ENCODE data around the gene RDH13. TPM values are rescaled to one million over a fixed set of nuclear protein-coding genes. Genes with fewer than 3 reads are reported as not detected.

Gene RDH13
- total RNA-seq, 1 experiment from 2014 or later: 39.5 TPM

GRCh38 chr19:55087542-55087901 lies 24.6 kb upstream of the RDH13 start (continued):
- TF ChIP-seq PRDM15 (CRISPR knock-in tag; IDR thresholded peaks at IDR 0.05): peak; percentile 89
- TF ChIP-seq CREM (CRISPR knock-in tag; IDR thresholded peaks at IDR 0.05): no peak
- TF ChIP-seq KAT7 (CRISPR knock-in tag; IDR thresholded peaks at IDR 0.05; ENCODE audit: borderline replicate concordance): no peak
- TF ChIP-seq ZBTB43 (CRISPR knock-in tag; IDR thresholded peaks at IDR 0.05): 0 out of 2 replicates have a peak, but pooled peaks have one; percentile 4
- TF ChIP-seq CTCF (IDR thresholded peaks at IDR 0.05): no peak
- TF ChIP-seq ATF1 (CRISPR knock-in tag; IDR thresholded peaks at IDR 0.05): no peak

- ATAC-seq: peak; percentile 76
- TF ChIP-seq ZMAT4 (CRISPR knock-in tag; IDR thresholded peaks at IDR 0.05) (no peak), MYBL2 (CRISPR knock-in tag; IDR thresholded peaks at IDR 0.05) (no peak), CREB1 (CRISPR knock-in tag; IDR thresholded peaks at IDR 0.05) (no peak), E2F5 (CRISPR knock-in tag; IDR thresholded peaks at IDR 0.05) (no peak), ZNF317 (CRISPR knock-in tag; IDR thresholded peaks at IDR 0.05; ENCODE audit: borderline replicate concordance, low read depth) (no peak), PRDM15 (CRISPR knock-in tag; IDR thresholded peaks at IDR 0.05) (peak; percentile 11), ZNF232 (CRISPR knock-in tag; IDR thresholded peaks at IDR 0.05) (0 out of 2 replicates have a peak, but pooled peaks have one; percentile 54), ATF1 (CRISPR knock-in tag; IDR thresholded peaks at IDR 0.05) (no peak), HMGXB4 (CRISPR knock-in tag; IDR thresholded peaks at IDR 0.05) (peak; percentile 19; the same call in 1 of the 2 replicates), ERG (CRISPR knock-in tag; IDR thresholded peaks at IDR 0.05) (no peak), GTF2I (CRISPR knock-in tag; conservative IDR thresholded peaks at IDR 0.05) (no peak), FOXP4 (CRISPR knock-in tag; IDR thresholded peaks at IDR 0.05) (no peak)
Observed at GRCh38 chr19:55086730-55087541, 24.0 kb upstream of the RDH13 start.

More at GRCh38 chr19:55086730-55087541, 24.0 kb upstream of the RDH13 start:
- ChIA-PET CTCF (interaction anchor here (0.7 to 3.6 kb wide), 14 partner anchors 9 to 614 kb away, joined by 3 to 46 read pairs (median 6); partner anchors contain the start of genes CDC42EP5, DNAAF3 and RDH13), POLR2A (interaction anchor here (0.5 to 1.9 kb wide), 10 partner anchors 19 to 877 kb away, joined by 3 to 8 read pairs (median 4); partner anchors contain the start of gene RDH13)
- peak overlapping the region; percentile 88 for H3K4me3 Mint-ChIP-seq
- H3K4me1 Mint-ChIP-seq: peaks cover 53% of the 10 kb centered on the region
- H3K9me3 Mint-ChIP-seq: no peaks in the 10 kb centered on the region
- H3K27ac Mint-ChIP-seq: peak overlapping the region; percentile 51
- peaks cover 53% of the 10 kb centered on the region for H3K27me3 Mint-ChIP-seq (ENCODE audit: low read depth)
- peak; percentile 99 for DNase-seq (ENCODE audit: low spot score)
- H3K36me3 Mint-ChIP-seq: peaks cover 15% of the 10 kb centered on the region
